IMR-90 (cell line): Measurements from ENCODE around the gene PLA2G4A.

ENCODE experiments used
- BHLHE40 ChIP-seq: fragments of 150-350 bp; IDR thresholded peaks from 2 replicates; pipeline ENCODE4 v1.6.1; 2016; ENCODE audit warnings: mild to moderate bottlenecking, low read depth, low read length
- CEBPB ChIP-seq: IDR thresholded peaks from 2 replicates; pipeline ENCODE4 v1.6.1; 2012; ENCODE audit warnings: low read depth, low read length, improper control_type of control experiment
- CHD1 ChIP-seq: IDR thresholded peaks from 2 replicates; pipeline ENCODE4 v1.6.1; 2012; ENCODE audit warnings: low read depth, low read length, improper control_type of control experiment
- CTCF ChIP-seq: conservative IDR thresholded peaks from 2 replicates; pipeline ENCODE4 v1.5.1; 2012; ENCODE audit warnings: mild to moderate bottlenecking, low read depth, low read length, improper control_type of control experiment
- ELK1 ChIP-seq: fragments of 150-350 bp; IDR thresholded peaks from 2 replicates; pipeline ENCODE4 v1.6.1; 2016; ENCODE audit warnings: low read depth, mild to moderate bottlenecking, low read length, moderate library complexity, borderline replicate concordance
- MAFK ChIP-seq: IDR thresholded peaks from 2 replicates; pipeline ENCODE4 v1.6.1; 2012; ENCODE audit warnings: low read depth, low read length, improper control_type of control experiment
- MAZ ChIP-seq: IDR thresholded peaks from 2 replicates; pipeline ENCODE4 v1.6.1; 2012; ENCODE audit warnings: low read depth, mild to moderate bottlenecking, low read length, improper control_type of control experiment, moderate library complexity, borderline replicate concordance
- MXI1 ChIP-seq: IDR thresholded peaks from 2 replicates; pipeline ENCODE4 v1.6.1; 2012; ENCODE audit warnings: low read depth, mild to moderate bottlenecking, low read length, moderate library complexity, borderline replicate concordance
- POLR2A ChIP-seq: IDR thresholded peaks from 2 replicates; pipeline ENCODE4 v1.6.1; 2012; ENCODE audit warnings: mild to moderate bottlenecking, low read depth, low read length
- RAD21 ChIP-seq: IDR thresholded peaks from 2 replicates; pipeline ENCODE4 v1.6.1; 2012; ENCODE audit warnings: low read length, improper control_type of control experiment
- RCOR1 ChIP-seq: IDR thresholded peaks from 2 replicates; pipeline ENCODE4 v1.6.1; 2012; ENCODE audit warnings: mild to moderate bottlenecking, low read length, improper control_type of control experiment; ENCODE audit not compliant: insufficient replicate concordance
- RFX5 ChIP-seq: IDR thresholded peaks from 2 replicates; pipeline ENCODE4 v1.8.0; 2012; ENCODE audit warnings: low read depth, mild to moderate bottlenecking, low read length, moderate library complexity
- USF2 ChIP-seq: fragments of 150-350 bp; IDR thresholded peaks from 2 replicates; pipeline ENCODE4 v1.6.1; 2017; ENCODE audit warnings: mild to moderate bottlenecking, antibody characterized with exemption, low read length, low read depth

GRCh38 chr1:186854102-186854501, 25.4 kb downstream of the PLA2G4A start:
- no peak for TF ChIP-seq POLR2A
- TF ChIP-seq RCOR1 = no peak
- TF ChIP-seq RFX5 = no peak
- no peak for TF ChIP-seq CTCF
- TF ChIP-seq CHD1 = no peak
- no peak for TF ChIP-seq RAD21
- no peak for TF ChIP-seq USF2
- no peak for TF ChIP-seq BHLHE40
- TF ChIP-seq CEBPB = no peak
- TF ChIP-seq MAFK = no peak
- TF ChIP-seq ELK1 = no peak
- no peak for TF ChIP-seq MXI1
- no peak for TF ChIP-seq MAZ
